ENCODE data around the gene MAP3K12. TPM values are rescaled to one million over a fixed set of nuclear protein-coding genes. Genes with fewer than 3 reads are reported as not detected.

MAP3K12 gene
- total and polyA plus RNA-seq, 11 donors: 3.3 to 12.6 (median 4.4) TPM

- WGBS, 4 donors: 54 to 71% (median 63%) methylated on average over 4 of the region's 4 CpGs
- no peaks in the 10 kb centered on the region for H3K27me3 ChIP-seq
- H3K27ac ChIP-seq: no peak overlapping the region
- H3K4me1 ChIP-seq: peaks cover 6 to 75% (median 47%) of the 10 kb centered on the region in 12 donors
- H3K36me3 ChIP-seq: peaks cover 8 to 100% (median 100%) of the 10 kb centered on the region in 9 donors
- no peaks in the 10 kb centered on the region for H3K9me3 ChIP-seq
- ATAC-seq (no peak), DNase-seq (no peak)
- no peak overlapping the region for H3K4me3 ChIP-seq
- intact Hi-C loops (cut with DNase I): loop anchor here in 2 of 10 donors (2.0 to 5.0 kb wide), 2 partner anchors 16 to 38 kb away; partner anchors contain the start of gene MAP3K12 (in 1 of the 2)
- no peak for TF ChIP-seq POLR2A (IDR thresholded peaks at IDR 0.05)
- no peak for TF ChIP-seq CTCF (IDR thresholded peaks at IDR 0.05)
Measured at GRCh38 chr12:53459097-53459496, 40.2 kb downstream of the MAP3K12 start.

DNA sequence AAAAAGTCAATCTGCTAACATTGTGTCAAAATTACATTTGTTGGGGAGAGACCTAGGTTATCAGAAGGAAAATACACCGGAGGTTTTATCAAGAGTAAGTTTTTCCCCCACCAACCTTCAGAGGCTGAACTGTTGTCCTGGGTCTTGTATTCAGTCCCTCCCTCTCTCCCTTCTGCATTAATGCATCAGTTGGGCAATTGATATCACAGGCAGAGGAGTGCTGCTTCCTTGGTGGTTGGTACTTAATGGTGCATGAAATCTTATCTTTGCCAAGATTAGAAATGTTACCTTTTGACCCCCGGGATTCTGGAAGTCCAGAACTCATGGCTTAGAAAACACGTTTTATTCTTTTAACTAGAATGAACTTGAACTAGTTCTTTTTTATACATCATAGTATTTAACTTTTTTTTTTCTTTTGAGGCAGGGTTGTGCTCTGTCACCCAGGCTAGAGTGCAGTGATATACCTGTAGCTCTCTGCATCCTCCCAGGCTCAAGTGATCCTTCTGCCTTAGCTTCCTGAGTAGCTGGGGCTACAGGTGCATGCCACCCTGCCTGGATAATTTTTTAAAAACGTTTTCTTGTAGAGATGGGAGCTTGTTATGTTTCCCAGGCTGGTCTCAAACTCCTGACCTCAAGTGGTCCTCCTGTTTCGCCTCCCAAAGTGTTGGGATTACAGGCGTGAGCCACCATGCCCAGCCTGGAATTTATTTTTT, 42.4 kb downstream of the MAP3K12 start:
- H3K27me3 ChIP-seq: no peaks in the 10 kb centered on the region
- intact Hi-C loops (cut with DNase I): loop anchor here in 1 of 10 donors (5.0 kb wide), 1 partner anchor 40 kb away; the partner anchor contains the start of gene MAP3K12
- H3K4me3 ChIP-seq: no peak overlapping the region
- H3K27ac ChIP-seq: no peak overlapping the region
- 51 to 55% (median 53%) methylated on average over 6 of the region's 6 CpGs for WGBS, 4 donors
- H3K4me1 ChIP-seq: peaks cover 5 to 63% (median 37%) of the 10 kb centered on the region in 12 donors
- TF ChIP-seq POLR2A (IDR thresholded peaks at IDR 0.05) (no peak), CTCF (IDR thresholded peaks at IDR 0.05) (no peak)
- DNase-seq: no peak
- H3K36me3 ChIP-seq: peaks cover 2 to 85% (median 79%) of the 10 kb centered on the region in 9 donors
- no peak for ATAC-seq
- H3K9me3 ChIP-seq: no peaks in the 10 kb centered on the region

DNA sequence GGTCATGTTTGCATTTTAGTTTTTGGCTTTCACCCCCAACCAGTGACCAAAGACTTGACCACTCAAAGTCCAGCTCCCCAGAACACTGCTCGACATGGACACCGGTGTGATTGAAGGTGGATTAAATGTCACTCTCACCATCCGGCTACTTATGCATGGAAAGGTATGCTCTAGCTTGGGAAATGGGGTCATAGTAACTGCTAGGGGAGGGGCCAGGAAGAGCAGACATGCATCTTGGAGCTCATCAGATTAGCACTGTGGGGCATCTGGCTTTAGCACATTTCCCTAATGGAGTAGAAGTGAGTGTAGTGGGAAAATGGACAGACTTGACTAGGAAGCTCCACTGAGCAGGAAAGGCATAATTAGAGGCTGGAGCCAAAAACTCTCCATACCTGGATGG, 44.6 kb downstream of the MAP3K12 start:
- intact Hi-C loops (cut with DNase I): loop anchor here in 4 of 10 donors (5.0 kb wide), 3 partner anchors 38 to 48 kb away; partner anchors contain the start of genes MAP3K12 (in 1 of the 4) and TARBP2 (in 1 of the 4)
- Histone ChIP-seq H3K4me3 (peak overlapping the region in 2 of 12 donors; percentile 81 to 83), H3K4me1 (peaks cover 5 to 45% (median 26%) of the 10 kb centered on the region in 12 donors)

More for the DNA sequence above, 44.6 kb downstream of the MAP3K12 start:
- peaks cover 0 to 64% (median 58%) of the 10 kb centered on the region in 9 donors for H3K36me3 ChIP-seq
- DNase-seq: no peak
- H3K27ac ChIP-seq: peak overlapping the region in 1 of 12 donors; percentile 5
- no peaks in the 10 kb centered on the region for H3K27me3 ChIP-seq
- no peak for ATAC-seq
- 39 to 48% (median 42%) methylated on average over 3 of the region's 3 CpGs for WGBS, 4 donors
- no peaks in the 10 kb centered on the region for H3K9me3 ChIP-seq
- no peak for TF ChIP-seq POLR2A (IDR thresholded peaks at IDR 0.05)
- no peak for TF ChIP-seq CTCF (IDR thresholded peaks at IDR 0.05)

Measured in heart left ventricle (tissue), 16 donors.